ENCODE results near the gene PFKFB4. TPM values are rescaled to one million over a fixed set of nuclear protein-coding genes. Genes with fewer than 3 reads are reported as not detected.

Gene PFKFB4
- total and polyA plus RNA-seq, 2 of the 8 experiments (the other 6 are each of a cell fraction or from before 2014, with no cell fraction given) = 10.7 to 20.1 TPM

DNA sequence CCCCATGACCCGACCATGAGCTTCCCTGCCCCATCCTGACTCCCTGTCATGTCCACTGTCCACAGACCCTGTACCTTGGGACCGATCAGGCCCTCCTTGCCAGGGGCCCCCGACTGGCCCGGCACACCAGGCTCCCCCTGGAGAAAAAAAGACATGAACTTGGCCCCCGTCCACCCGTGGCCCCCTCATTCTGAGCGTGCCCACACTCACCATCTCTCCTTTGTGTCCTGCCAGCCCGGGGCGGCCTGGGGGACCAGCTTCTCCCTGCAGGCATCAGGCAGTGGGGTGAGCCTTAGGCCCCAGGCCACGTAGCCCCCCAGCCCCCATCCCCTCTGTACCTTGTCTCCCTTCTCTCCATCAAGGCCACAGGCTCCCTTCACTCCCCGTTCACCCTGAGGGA, 10.9 kb upstream of the PFKFB4 start (continued):
- no peak for TF ChIP-seq CREB1 (IDR thresholded peaks at IDR 0.05)

Data from H1 (cell line).